HS-5 (cell line): ENCODE results near the gene BCL2L11.

Experiments
- DNase-seq: peaks from one replicate; pipeline ENCODE4 v3.0.0-alpha.2; 2012; ENCODE audit warnings: low read depth

Gene BCL2L11

DNA sequence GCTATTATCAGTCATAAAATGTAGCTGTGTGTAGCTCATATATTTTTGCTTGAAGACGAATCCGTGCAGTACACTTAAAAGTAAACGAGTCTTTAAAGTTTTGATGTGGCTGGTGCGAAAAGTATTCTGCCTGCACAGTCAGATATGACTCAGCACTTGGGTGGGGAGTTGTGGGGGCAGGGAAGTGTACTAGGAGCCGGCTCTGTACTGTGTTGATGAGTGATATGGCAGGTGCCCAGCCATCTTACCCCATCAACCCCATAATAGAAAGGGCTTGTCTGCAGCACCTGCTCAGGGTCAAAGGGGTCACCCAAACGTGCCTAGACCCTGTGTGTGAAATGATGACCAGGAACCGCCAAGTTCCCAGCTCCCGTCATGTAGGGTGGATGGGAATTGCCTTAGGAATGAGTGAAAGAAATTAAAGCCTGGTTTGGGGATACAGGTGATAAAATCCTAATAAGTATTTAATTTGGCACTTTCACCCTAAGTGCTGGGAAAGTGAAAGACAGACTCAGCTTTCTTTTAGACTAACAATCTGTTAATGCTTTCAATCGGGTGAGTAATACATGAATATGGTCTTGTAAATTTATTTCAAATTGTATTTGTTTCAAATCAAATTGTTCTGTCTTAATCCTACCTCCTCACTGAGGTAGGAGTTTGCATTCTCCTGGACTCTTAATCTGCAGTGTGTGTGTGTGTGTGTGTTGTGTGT is 48.0 kb downstream of the BCL2L11 start:
- peak; percentile 61 for DNase-seq

DNA sequence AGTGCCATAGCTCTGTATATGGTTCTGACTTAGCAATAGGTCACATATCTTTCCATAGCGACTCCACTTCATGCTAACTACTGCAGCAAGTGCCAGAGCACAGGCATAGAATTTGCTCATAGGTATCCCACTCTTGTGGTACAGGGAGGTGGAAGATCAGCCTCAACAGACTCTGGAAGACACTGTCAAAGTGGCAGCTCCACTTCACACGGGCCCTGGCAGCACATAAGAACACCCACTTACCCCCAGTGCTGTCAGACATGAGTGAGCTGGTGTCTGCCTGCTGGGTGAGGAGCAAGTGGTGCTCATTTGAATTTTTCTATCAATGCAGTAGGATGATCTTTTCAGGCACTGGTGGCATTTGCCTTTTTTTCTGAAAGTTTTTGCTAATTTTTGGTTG is 48.6 kb downstream of the BCL2L11 start:
- DNase-seq, result no peak

- no peak for DNase-seq
Observed at GRCh38 chr2:111169924-111170323, 49.2 kb downstream of the BCL2L11 start.

- DNase-seq, result no peak
Observed at GRCh38 chr2:111171337-111171930, 50.7 kb downstream of the BCL2L11 start.

DNA sequence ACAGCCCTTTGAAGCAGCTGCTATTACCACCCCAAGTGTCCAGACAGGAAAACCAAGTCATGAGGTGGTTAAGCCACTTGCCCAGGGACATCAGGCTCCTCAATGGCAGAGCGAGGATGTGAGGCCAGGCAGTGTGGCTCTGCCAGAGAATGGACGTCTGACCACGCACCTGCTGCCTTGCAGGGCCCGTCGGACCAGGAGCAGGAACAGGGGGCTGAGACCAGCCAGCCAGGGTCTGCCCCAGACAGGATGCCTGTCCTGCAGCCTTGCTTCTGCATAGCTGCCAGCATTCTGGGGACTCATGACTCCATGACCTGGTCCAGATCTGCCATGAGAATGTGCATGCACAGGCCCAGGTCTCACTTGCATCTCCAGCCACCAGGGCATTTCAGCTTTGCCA is 52.0 kb downstream of the BCL2L11 start:
- no peak for DNase-seq

DNA sequence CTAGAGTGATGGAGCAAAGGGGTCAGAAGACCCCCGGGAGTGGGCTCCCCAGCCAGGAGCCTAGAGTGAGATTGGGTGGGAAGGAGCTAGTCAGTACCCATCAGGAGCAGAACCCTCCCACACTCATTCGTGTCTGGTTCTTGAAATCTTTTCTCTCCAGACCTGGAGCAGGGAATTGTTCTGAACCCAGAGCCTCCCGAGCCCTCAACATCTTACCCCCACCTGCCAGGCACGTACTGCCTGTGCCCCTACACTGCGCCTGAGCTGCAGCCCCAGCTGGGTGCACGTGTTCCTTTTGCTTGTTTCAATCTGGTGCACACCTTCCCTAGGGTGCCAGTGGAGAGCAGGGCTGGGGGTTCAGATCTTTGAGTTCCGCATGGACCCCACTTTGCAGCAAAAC is 52.6 kb downstream of the BCL2L11 start:
- no peak for DNase-seq

GRCh38 chr2:111173856-111174255 is 53.1 kb downstream of the BCL2L11 start:
- DNase-seq, result no peak

DNA sequence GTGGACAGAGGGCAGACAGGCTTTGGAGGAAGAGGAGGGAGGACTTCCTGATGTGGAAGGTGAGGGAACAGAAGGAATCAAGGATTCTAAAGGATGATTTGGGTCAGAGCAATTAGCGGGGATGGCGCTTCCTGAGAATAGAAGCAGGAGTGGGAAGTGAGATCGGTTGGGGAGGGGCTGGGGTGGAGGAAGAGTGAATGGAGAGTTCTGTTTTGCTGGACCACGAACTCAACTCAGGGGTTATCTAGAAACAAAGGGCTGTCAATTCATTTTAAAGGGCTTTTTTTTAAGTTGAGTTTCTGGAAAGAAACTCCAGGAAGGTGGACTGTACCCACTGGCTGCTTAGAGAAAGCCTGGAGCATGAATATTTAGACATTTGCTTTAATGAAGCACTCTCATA is 54.9 kb downstream of the BCL2L11 start:
- no peak for DNase-seq

- no peak for DNase-seq
Observed at GRCh38 chr2:111176388-111176787, 55.7 kb downstream of the BCL2L11 start.

- DNase-seq, result no peak
Observed at GRCh38 chr2:111176867-111177266, 56.2 kb downstream of the BCL2L11 start.

DNA sequence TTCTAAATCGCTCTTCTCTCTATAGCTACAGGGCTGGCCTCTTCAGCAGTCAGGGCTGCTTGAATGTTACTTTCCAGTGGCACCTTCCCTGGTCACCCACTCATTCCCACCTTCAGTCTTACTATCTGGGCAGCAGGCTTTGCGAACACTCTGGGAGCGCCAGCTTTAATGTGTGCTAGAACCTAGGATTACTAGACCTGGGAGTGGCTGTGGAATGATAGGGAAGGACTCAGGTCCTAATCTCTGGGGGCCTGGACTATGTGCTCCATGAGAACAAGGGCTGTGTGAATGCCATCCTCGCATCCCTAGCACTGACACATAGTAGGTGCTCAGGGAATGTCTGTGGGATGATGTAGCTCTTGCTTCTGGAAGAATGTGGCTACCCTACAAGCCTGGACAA is 57.6 kb downstream of the BCL2L11 start:
- no peak for DNase-seq

GRCh38 chr2:111178730-111179405 is 58.2 kb downstream of the BCL2L11 start:
- no peak for DNase-seq

DNA sequence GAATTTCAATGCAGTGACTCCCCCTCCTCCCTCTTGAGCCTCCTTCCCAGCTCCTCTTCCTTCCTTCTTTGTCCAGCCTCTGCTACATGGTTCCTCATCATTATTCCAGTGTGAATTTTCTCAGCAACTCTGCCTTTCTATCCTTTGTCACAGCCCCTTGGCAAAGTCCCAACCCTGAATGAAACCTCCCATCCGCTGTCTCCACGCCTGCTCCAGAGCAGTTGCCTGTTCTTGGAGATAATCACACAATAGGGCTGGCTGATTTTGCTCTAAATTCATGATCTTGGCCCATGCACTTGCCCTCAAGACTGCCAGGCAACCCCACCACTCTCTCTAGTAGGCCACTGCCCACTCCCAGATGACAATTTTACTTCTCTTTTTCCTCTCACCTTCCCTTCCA is 61.4 kb downstream of the BCL2L11 start:
- DNase-seq, result no peak

- DNase-seq, result no peak
Observed at GRCh38 chr2:111182740-111183139, 62.0 kb downstream of the BCL2L11 start.

DNA sequence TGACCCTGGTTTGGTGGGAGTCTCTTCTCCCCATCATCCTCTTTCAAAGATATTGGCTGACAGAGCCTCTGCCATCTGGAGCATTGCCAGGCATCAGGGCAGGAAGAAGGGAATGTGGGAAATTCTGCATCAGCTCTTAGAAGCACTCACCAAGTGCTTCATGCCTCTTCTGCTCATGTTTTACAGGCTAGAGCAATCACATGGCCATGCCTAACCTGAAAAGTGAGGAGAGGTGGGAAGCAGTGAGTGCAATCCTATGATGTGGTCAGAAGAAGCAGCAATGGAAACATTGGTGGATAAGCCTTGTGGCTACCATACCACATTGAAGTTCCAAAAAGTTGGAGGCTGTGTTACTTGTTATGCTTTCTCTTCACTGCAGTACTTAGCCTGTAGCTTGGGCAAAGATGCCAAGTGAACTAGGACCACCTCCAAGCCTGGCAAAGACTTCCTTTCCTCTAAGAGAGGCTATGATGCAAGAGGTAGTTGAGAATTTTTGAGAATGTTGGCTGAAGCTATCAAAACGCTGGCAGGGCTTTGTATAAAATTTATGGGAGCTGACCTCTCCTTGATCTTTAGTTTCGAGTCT is 64.1 kb downstream of the BCL2L11 start:
- DNase-seq, result no peak

GRCh38 chr2:111185361-111186022 is 64.8 kb downstream of the BCL2L11 start:
- no peak for DNase-seq

DNA sequence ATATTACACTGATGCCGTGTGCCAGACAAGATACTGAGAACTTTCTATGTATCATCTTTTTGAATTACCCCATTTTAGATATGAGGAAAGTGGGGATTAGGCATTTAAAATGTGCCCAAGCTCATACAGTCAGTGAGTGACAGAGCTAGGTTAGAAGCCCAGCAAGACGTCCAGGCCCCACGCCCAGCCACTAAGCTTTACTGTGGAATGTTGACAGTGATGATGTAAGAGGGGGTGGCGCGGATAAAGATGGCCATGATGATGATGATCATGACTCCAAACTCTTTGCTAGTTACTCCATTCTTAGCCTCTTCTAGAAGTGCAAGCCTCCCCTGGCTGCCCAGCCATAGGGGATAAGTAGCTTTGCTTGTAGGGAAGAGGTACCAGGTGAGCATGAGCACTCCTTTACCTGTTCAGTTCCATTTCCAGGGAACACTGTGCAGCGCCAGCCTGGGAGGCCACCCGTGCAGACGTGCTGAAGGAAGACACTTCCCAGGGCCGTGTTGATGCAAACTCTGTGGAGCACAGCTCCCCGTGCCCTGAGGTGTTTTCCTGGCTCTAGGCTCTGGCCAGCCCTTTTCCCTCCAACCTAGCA is 65.5 kb downstream of the BCL2L11 start:
- no peak for DNase-seq

- DNase-seq, result no peak
Observed at GRCh38 chr2:111186933-111187332, 66.2 kb downstream of the BCL2L11 start.

GRCh38 chr2:111188681-111189080 is 68.0 kb downstream of the BCL2L11 start:
- no peak for DNase-seq

- no peak for DNase-seq
Observed at GRCh38 chr2:111189106-111189505, 68.4 kb downstream of the BCL2L11 start.

GRCh38 chr2:111190816-111191540 is 70.3 kb downstream of the BCL2L11 start:
- DNase-seq, result no peak
